Kidney (tissue), 14 donors: Measurements from ENCODE around the gene SCYGR7. TPM values are rescaled to one million over a fixed set of nuclear protein-coding genes. Genes with fewer than 3 reads are reported as not detected.

ENCODE experiments used
- DNase-seq, 5 donors: peaks; one replicate each; pipeline ENCODE4 v3.0.0-alpha.2; 2013 to 2020
- FAIRE-seq: peaks from 2 replicates; lab custom pipeline; 2012; peaks lifted over from hg19 to GRCh38; lab: Jason Lieb, UNC
- H3K27ac ChIP-seq, 2 donors: one replicate each; pipeline ENCODE4 v1.7.0; 2013; ENCODE audit warnings: low read depth in 2 of 2, low read length in 2 of 2, inconsistent platforms in 1 of 2
- H3K27me3 ChIP-seq: one replicate; pipeline ENCODE4 v1.7.1; 2013; ENCODE audit warnings: low read length, inconsistent platforms; ENCODE audit not compliant: control insufficient read depth, insufficient read depth
- H3K36me3 ChIP-seq, 3 donors: one replicate each; pipeline versions ENCODE4 v1.7.0 to v1.7.1; 2013; ENCODE audit warnings: low read length in 3 of 3, control low read depth in 1 of 3, inconsistent platforms in 1 of 3; ENCODE audit not compliant: insufficient read depth in 3 of 3, control insufficient read depth in 2 of 3
- H3K4me1 ChIP-seq, 3 donors: one replicate each; pipeline versions ENCODE4 v1.7.0 to v1.7.1; 2013; ENCODE audit warnings: low read length in 3 of 3, inconsistent platforms in 1 of 3, low read depth in 1 of 3; ENCODE audit not compliant: control insufficient read depth in 2 of 3, insufficient read depth in 2 of 3
- H3K4me3 ChIP-seq, 3 donors: one replicate each; pipeline versions ENCODE4 v1.7.0 to v1.8.1; 2013; ENCODE audit warnings: low read length in 3 of 3, control low read depth in 1 of 3, inconsistent platforms in 1 of 3
- H3K9ac ChIP-seq, 3 donors: one replicate each; pipeline versions ENCODE4 v1.7.0 to v1.7.1; 2013; ENCODE audit warnings: low read length in 3 of 3, control low read depth in 1 of 3, inconsistent platforms in 1 of 3
- H3K9me3 ChIP-seq, 3 donors: one replicate each; pipeline versions ENCODE4 v1.7.0 to v1.7.1; 2013; ENCODE audit warnings: low read length in 3 of 3, control low read depth in 1 of 3, inconsistent platforms in 1 of 3; ENCODE audit not compliant: control insufficient read depth in 2 of 3, insufficient read depth in 1 of 3
- CTCF ChIP-seq: IDR thresholded peaks from 3 replicates; pipeline ENCODE4 v1.5.1; 2012; ENCODE audit warnings: mild to moderate bottlenecking, moderate library complexity, borderline replicate concordance; ENCODE audit not compliant: insufficient read depth; ENCODE audit errors: extremely low read depth
- intact Hi-C: fragments of 100-400 bp; cut with DNase I; formaldehyde crosslinking; loops from one replicate; pipeline ENCODE4 v1.11.1; 2022
- polyA plus RNA-seq: library from polyadenylated mRNA; stranded (reverse); fragments of 350-450 nt; fragmentation: Illumina TruSeq; extraction: RNeasy Lipid Tissue Mini Kit (QIAGEN cat#74804); gene quantifications from one replicate; pipeline ENCODE4 v1.2.3, GENCODE V29; 2014; ENCODE audit warnings: low read depth, low replicate concordance; ENCODE audit not compliant: insufficient read depth
- total RNA-seq: library from RNA; stranded (reverse); fragmentation: NEBNext Ultra II Directional; extraction: Animal tissue kit (Norgen Biotek cat#: 25700); gene quantifications from one replicate; pipeline ENCODE4 v1.2.1, GENCODE V29; 2021
- donor health status: control.
- donor health status: control.
- donor health status: control.
- donor health status: control.
- donor health status: control.
- donor health status: DM: yes; HTN: yes; CAD: no.
- donor health status: Normal renal cell carcinoma (clear cell type).

SCYGR7 gene
- total and polyA plus RNA-seq, 2 donors from 2014 or later, result not detected

DNA sequence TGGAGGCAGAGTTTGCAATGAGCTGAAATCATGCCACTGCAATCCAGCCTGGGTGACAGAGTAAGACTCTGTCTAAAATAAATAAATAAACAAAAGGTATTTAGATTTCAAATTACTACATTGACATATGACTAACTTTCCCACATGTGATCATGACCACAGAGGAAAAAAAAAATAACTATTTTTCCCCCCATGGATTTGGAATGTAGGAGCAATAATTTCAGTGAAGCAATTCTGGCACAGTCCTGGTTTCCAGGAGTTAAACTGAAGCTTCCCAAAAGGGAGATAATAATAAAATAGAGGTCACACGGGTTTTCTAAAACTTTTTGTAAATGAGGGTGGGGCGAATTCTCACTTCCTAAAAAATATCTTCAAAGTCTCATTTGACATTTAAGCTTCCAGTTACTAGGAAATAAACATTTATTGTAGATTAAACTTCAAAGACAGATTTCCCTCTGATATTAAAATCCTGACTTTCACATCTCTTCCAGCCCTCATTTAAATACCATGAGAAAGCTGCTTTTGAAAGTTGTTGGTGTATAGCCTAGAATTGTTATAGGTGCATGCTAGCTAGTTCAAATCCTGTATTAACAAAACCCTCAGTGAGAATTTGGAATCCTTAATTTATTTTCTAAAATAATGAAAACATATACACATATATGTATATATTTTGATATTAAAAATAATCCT is 31.0 kb upstream of the SCYGR7 start:
- intact Hi-C loops, result no loop called here
- no peak for FAIRE-seq

GRCh38 chr2:227701556-227701955 is 26.6 kb upstream of the SCYGR7 start:
- intact Hi-C loops, result no loop called here
- Histone ChIP-seq H3K27ac (no peak overlapping the region), H3K36me3 (no peaks in the 10 kb centered on the region), H3K9me3 (no peaks in the 10 kb centered on the region), H3K9ac (no peak overlapping the region), H3K27me3 (no peaks in the 10 kb centered on the region), H3K4me3 (no peak overlapping the region), H3K4me1 (no peaks in the 10 kb centered on the region)
- no peak for TF ChIP-seq CTCF
- FAIRE-seq (no peak), DNase-seq (no peak)

More for the DNA sequence above, 31.0 kb upstream of the SCYGR7 start:
- H3K27ac ChIP-seq, result no peak overlapping the region
- H3K36me3 ChIP-seq, result no peaks in the 10 kb centered on the region
- no peaks in the 10 kb centered on the region for H3K4me1 ChIP-seq
- no peaks in the 10 kb centered on the region for H3K9me3 ChIP-seq
- no peak for TF ChIP-seq CTCF
- no peak overlapping the region for H3K4me3 ChIP-seq
- no peak overlapping the region for H3K9ac ChIP-seq
- DNase-seq, result no peak
- H3K27me3 ChIP-seq, result no peaks in the 10 kb centered on the region

GRCh38 chr2:227703280-227703732 is 24.8 kb upstream of the SCYGR7 start:
- no peak for TF ChIP-seq CTCF
- H3K4me3 ChIP-seq, result no peak overlapping the region
- H3K36me3 ChIP-seq, result no peaks in the 10 kb centered on the region
- H3K9me3 ChIP-seq, result no peaks in the 10 kb centered on the region
- H3K27ac ChIP-seq, result peak overlapping the region in 1 of 2 donors; percentile 11
- intact Hi-C loops, result no loop called here
- no peak for FAIRE-seq
- H3K4me1 ChIP-seq, result no peaks in the 10 kb centered on the region
- no peak overlapping the region for H3K9ac ChIP-seq
- H3K27me3 ChIP-seq, result no peaks in the 10 kb centered on the region
- DNase-seq, result no peak
